ENCODE results near the gene RPUSD2. TPM values are rescaled to one million over a fixed set of nuclear protein-coding genes. Genes with fewer than 3 reads are reported as not detected.

The RPUSD2 gene
- polyA plus RNA-seq, 3 donors = 1.1 to 6.3 (median 4.3) TPM

DNA sequence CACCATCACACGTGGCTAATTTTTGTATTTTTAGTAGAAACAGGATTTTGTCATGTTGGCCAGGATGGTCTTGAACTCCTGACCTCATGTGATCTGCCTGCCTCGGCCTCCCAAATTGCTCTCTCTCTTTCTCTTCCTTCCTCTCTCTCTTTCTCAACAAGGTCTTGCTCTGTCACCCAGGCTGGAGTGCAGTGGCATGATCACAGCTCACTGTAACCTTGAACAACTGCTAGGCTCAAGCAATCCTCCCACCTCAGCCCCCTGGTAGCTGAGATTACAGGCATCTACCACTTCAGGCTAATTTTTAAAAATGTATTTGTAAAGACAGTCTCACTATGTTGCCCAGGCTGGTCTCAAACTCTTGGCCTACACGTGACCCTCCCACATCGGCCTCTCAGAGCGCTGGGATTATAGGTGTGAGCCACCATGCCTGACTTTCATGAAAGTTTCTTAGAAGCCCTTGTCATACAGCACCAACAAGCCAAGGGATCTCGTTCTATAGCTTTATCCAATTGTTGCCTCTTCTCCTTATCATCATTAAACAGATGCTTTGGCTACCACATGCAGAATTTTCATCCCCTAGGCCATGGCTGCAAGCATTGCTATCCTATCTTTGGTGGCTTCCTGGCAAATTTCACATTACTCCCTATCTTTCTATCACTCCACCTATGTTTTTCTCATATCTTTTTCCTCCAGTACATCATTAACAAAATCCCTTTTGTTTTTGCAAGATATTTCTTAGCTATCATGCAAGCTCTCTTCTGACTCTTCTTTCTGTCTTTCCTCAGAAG is 10.0 kb upstream of the RPUSD2 start:
- Histone ChIP-seq H3K79me2 (ENCODE audit: insufficient read depth, low read length) (peaks cover 17% of the 10 kb centered on the region), H3K36me3 (replicated peaks in 1 of 2; ENCODE audit: control insufficient read depth in 1 of 2, insufficient read depth in 2 of 2, low read length in 2 of 2) (peaks cover 30 to 54% of the 10 kb centered on the region in 2 donors), H3K4me2 (replicated peaks; ENCODE audit: extremely low read depth, low read length, poor library complexity, severe bottlenecking) (no peak overlapping the region), H3K27ac (ENCODE audit: low read depth in 1 of 2, low read length in 2 of 2) (no peak overlapping the region), H3K4me3 (replicated peaks in 1 of 3; ENCODE audit: low read depth in 2 of 3, low read length in 3 of 3) (no peak overlapping the region), H2AFZ (ENCODE audit: insufficient read depth, low read depth, low read length, poor library complexity, severe bottlenecking) (no peak overlapping the region), H3K9ac (ENCODE audit: insufficient read depth, low read length, poor library complexity, severe bottlenecking) (no peak overlapping the region), H4K20me1 (ENCODE audit: insufficient read depth, low read length) (no peaks in the 10 kb centered on the region), H3K27me3 (ENCODE audit: control insufficient read depth in 2 of 2, insufficient read depth in 2 of 2, low read length in 2 of 2) (no peaks in the 10 kb centered on the region), H3K4me1 (ENCODE audit: control insufficient read depth in 1 of 2, insufficient read depth in 2 of 2, low read length in 2 of 2) (peaks cover 6 to 7% of the 10 kb centered on the region in 2 donors), H3K9me3 (replicated peaks in 1 of 2; ENCODE audit: control insufficient read depth in 1 of 2, insufficient read depth in 1 of 2, low read length in 2 of 2) (no peaks in the 10 kb centered on the region)
- H3K36me3 Mint-ChIP-seq = peaks cover 37 to 69% of the 10 kb centered on the region in 2 donors
- no peak for DNase-seq
- no peaks in the 10 kb centered on the region for H3K27me3 Mint-ChIP-seq (ENCODE audit: low read depth in 3 of 3)
- no peak overlapping the region for H3K4me3 Mint-ChIP-seq
- peak overlapping the region in 3 of 7 donors; percentile 48 to 55 (median 55) for H3K27ac Mint-ChIP-seq
- TF ChIP-seq, protein P1, sequence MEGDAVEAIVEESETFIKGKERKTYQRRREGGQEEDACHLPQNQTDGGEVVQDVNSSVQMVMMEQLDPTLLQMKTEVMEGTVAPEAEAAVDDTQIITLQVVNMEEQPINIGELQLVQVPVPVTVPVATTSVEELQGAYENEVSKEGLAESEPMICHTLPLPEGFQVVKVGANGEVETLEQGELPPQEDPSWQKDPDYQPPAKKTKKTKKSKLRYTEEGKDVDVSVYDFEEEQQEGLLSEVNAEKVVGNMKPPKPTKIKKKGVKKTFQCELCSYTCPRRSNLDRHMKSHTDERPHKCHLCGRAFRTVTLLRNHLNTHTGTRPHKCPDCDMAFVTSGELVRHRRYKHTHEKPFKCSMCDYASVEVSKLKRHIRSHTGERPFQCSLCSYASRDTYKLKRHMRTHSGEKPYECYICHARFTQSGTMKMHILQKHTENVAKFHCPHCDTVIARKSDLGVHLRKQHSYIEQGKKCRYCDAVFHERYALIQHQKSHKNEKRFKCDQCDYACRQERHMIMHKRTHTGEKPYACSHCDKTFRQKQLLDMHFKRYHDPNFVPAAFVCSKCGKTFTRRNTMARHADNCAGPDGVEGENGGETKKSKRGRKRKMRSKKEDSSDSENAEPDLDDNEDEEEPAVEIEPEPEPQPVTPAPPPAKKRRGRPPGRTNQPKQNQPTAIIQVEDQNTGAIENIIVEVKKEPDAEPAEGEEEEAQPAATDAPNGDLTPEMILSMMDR (IDR thresholded peaks at IDR 0.05) = no peak
- WGBS (ENCODE audit: insufficient coverage) = 94% methylated on average over 5 of the region's 6 CpGs
- intact Hi-C loops (cut with micrococcal nuclease) = no loop called here
- H3K4me1 Mint-ChIP-seq = peaks cover 14% of the 10 kb centered on the region
- no peaks in the 10 kb centered on the region for H3K9me3 Mint-ChIP-seq

DNA sequence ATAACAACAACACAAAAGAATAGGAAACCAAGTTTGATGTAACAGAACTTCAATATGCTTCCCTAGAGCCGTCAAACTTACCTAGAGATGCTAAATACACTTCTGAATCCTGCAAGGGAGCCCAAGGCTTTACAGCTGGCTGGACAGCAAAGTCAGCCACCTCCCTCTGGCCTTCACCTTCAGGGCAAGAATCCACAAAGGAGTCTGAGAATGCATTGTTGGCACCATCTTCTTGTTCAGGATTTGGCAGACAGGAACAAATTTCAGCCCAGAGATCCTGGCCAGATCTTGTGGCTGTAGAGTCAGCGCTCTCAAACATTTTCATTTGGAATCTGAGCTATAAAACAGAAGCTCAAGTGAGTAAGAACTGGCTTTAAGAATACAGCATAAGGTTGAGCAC is 6.4 kb upstream of the RPUSD2 start:
- Histone ChIP-seq H2AFZ (ENCODE audit: insufficient read depth, low read depth, low read length, poor library complexity, severe bottlenecking) (no peak overlapping the region), H3K4me3 (replicated peaks in 1 of 3; ENCODE audit: low read depth in 2 of 3, low read length in 3 of 3) (no peak overlapping the region), H3K27ac (ENCODE audit: low read depth in 1 of 2, low read length in 2 of 2) (no peak overlapping the region), H3K9ac (ENCODE audit: insufficient read depth, low read length, poor library complexity, severe bottlenecking) (no peak overlapping the region), H3K4me2 (replicated peaks; ENCODE audit: extremely low read depth, low read length, poor library complexity, severe bottlenecking) (no peak overlapping the region), H3K79me2 (ENCODE audit: insufficient read depth, low read length) (peaks cover 24% of the 10 kb centered on the region), H3K36me3 (replicated peaks in 1 of 2; ENCODE audit: control insufficient read depth in 1 of 2, insufficient read depth in 2 of 2, low read length in 2 of 2) (peaks cover 9 to 21% of the 10 kb centered on the region in 2 donors), H3K27me3 (ENCODE audit: control insufficient read depth in 2 of 2, insufficient read depth in 2 of 2, low read length in 2 of 2) (peaks cover 0 to 4% of the 10 kb centered on the region in 2 donors), H3K4me1 (ENCODE audit: control insufficient read depth in 1 of 2, insufficient read depth in 2 of 2, low read length in 2 of 2) (peaks cover 15 to 18% of the 10 kb centered on the region in 2 donors), H3K9me3 (replicated peaks in 1 of 2; ENCODE audit: control insufficient read depth in 1 of 2, insufficient read depth in 1 of 2, low read length in 2 of 2) (no peaks in the 10 kb centered on the region), H4K20me1 (ENCODE audit: insufficient read depth, low read length) (no peaks in the 10 kb centered on the region)
- 100% methylated on average over 2 of the region's 2 CpGs for WGBS (ENCODE audit: insufficient coverage)
- intact Hi-C loops (cut with micrococcal nuclease) = loop anchor here (10.0 kb wide), 2 partner anchors 132 to 192 kb away; partner anchors contain the start of genes RAD51 (in 1 of the 2) and RMDN3 (in 1 of the 2)
- TF ChIP-seq, protein P1 (IDR thresholded peaks at IDR 0.05) = no peak
- no peak for DNase-seq
- H3K4me1 Mint-ChIP-seq = peaks cover 29% of the 10 kb centered on the region
- H3K27me3 Mint-ChIP-seq (ENCODE audit: low read depth in 3 of 3) = peaks cover 0 to 8% (median 2%) of the 10 kb centered on the region in 3 donors
- peaks cover 10 to 35% of the 10 kb centered on the region in 2 donors for H3K36me3 Mint-ChIP-seq
- H3K27ac Mint-ChIP-seq = peak overlapping the region in 1 of 7 donors; percentile 25
- no peaks in the 10 kb centered on the region for H3K9me3 Mint-ChIP-seq
- no peak overlapping the region for H3K4me3 Mint-ChIP-seq
